Suprapubic skin (tissue), 4 donors: ENCODE measurements around the gene DNAJC1. TPM values are rescaled to one million over a fixed set of nuclear protein-coding genes. Genes with fewer than 3 reads are reported as not detected.

Source experiments
- DNase-seq, 2 donors: peaks; one replicate each; pipeline ENCODE4 v3.0.0-alpha.2; 2019; ENCODE audit warnings: low spot score in 2 of 2
- H3K27ac ChIP-seq: fragments of 200-600 bp; sonication (generic); one replicate; pipeline ENCODE4 v1.5.1; 2019
- H3K27me3 ChIP-seq: fragments of 200-600 bp; sonication (generic); one replicate; pipeline ENCODE4 v1.5.1; 2019
- H3K36me3 ChIP-seq: fragments of 200-600 bp; sonication (generic); one replicate; pipeline ENCODE4 v1.5.1; 2019
- H3K4me1 ChIP-seq: fragments of 200-600 bp; sonication (generic); one replicate; pipeline ENCODE4 v1.5.1; 2019
- H3K4me3 ChIP-seq: fragments of 200-600 bp; sonication (generic); one replicate; pipeline ENCODE4 v1.5.1; 2019; ENCODE audit warnings: mild to moderate bottlenecking
- H3K9me3 ChIP-seq: fragments of 200-600 bp; sonication (generic); one replicate; pipeline ENCODE4 v1.5.1; 2019
- CTCF ChIP-seq, 2 donors: fragments of 200-600 bp in 1 of 2; fragments of 450-650 bp in 1 of 2; sonication (generic) in 1 of 2; IDR thresholded peaks; one replicate each; pipeline ENCODE4 v1.5.1; 2016 to 2019; ENCODE audit warnings: antibody characterized with exemption in 2 of 2, mild to moderate bottlenecking in 1 of 2, moderate library complexity in 1 of 2
- EP300 ChIP-seq: sonication (generic); formaldehyde crosslinking; IDR thresholded peaks from one replicate; pipeline ENCODE4 v1.6.1; 2017; ENCODE audit warnings: antibody characterized with exemption
- POLR2A ChIP-seq, 2 donors: fragments of 450-650 bp; IDR thresholded peaks; one replicate each; pipeline ENCODE4 v1.6.1; 2017; ENCODE audit warnings: antibody characterized with exemption in 2 of 2, mild to moderate bottlenecking in 2 of 2, moderate library complexity in 2 of 2
- POLR2AphosphoS5 ChIP-seq, 3 donors: sonication (generic); formaldehyde crosslinking; IDR thresholded peaks; one replicate each; pipeline ENCODE4 v1.6.1; 2017; ENCODE audit warnings: antibody characterized with exemption in 3 of 3
- WGBS: methylation state at CpG from one replicate; pipeline ENCODE4 v1.1.5; 2018; 5-methylcytosine and 5-hydroxymethylcytosine counted together
- total RNA-seq, 4 donors: library from RNA; depleted of rRNA; stranded (reverse); fragments of >200 nt; gene quantifications; one replicate each; pipeline ENCODE4 v1.1.0, GENCODE V29; 2016

Gene DNAJC1
- total RNA-seq, 4 donors from 2014 or later = 30.6 to 70.0 (median 61.0) TPM

- no peak for DNase-seq
- H3K4me3 ChIP-seq = no peak overlapping the region
- H3K9me3 ChIP-seq = no peaks in the 10 kb centered on the region
- H3K4me1 ChIP-seq = no peaks in the 10 kb centered on the region
- no peaks in the 10 kb centered on the region for H3K27me3 ChIP-seq
- H3K36me3 ChIP-seq = peaks cover 6% of the 10 kb centered on the region
- H3K27ac ChIP-seq = no peak overlapping the region
- WGBS = 78% methylated on average over 2 of the region's 2 CpGs
- TF ChIP-seq POLR2A (IDR thresholded peaks at IDR 0.05) = no peak
These were observed 188.7 kb downstream of the DNAJC1 start for GRCh38 chr10:21814866-21815265.

DNA sequence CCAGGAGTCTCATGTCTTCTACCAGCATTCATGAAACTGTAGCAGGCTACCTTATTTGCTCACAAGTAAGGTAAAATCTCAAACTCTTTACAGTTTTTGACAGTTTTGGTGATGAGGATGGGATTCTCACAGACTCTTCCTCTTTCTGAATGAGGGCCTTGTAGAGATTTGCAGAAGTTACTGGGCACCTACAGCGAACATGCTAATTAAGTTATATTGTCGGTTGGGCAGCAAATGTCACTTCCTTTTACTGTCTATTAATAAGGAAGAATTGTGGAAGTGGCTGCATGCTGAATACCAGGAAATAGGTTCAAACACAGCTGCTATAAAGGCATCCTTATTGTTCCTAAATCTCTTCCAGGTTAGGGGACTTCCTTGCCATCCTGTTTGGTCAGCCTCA is 189.6 kb downstream of the DNAJC1 start:
- no peak for TF ChIP-seq POLR2AphosphoS5 (IDR thresholded peaks at IDR 0.05)
- no peaks in the 10 kb centered on the region for H3K27me3 ChIP-seq

DNA sequence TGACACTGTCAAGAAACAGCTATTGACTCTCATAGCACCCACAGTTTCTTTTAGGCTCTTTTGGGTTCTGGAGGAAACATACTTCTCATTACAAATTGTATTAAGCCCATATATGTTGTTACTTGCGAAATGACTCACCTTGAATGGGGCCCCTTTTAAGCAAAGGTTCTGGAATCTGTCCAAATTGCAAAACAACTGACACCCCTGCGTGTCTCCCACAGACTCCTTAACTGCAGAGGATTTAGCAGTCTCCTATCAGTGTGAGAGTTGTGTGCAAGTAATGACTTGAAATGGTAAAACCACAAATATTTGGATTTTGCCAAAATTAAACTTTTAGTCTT is 192.3 kb downstream of the DNAJC1 start:
- H3K4me1 ChIP-seq = no peaks in the 10 kb centered on the region
- WGBS = 80% methylated on average over 2 of the region's 2 CpGs

More for the DNA sequence above, 189.6 kb downstream of the DNAJC1 start:
- no peaks in the 10 kb centered on the region for H3K9me3 ChIP-seq
- peaks cover 6% of the 10 kb centered on the region for H3K36me3 ChIP-seq
- no peak overlapping the region for H3K27ac ChIP-seq
- WGBS = 82% methylated on average over 2 of the region's 2 CpGs
- no peak overlapping the region for H3K4me3 ChIP-seq
- no peaks in the 10 kb centered on the region for H3K4me1 ChIP-seq
- DNase-seq = no peak

GRCh38 chr10:21810582-21811244 is 192.8 kb downstream of the DNAJC1 start:
- H3K36me3 ChIP-seq = peaks cover 6% of the 10 kb centered on the region
- TF ChIP-seq CTCF (IDR thresholded peaks at IDR 0.05) (no peak), POLR2A (IDR thresholded peaks at IDR 0.05) (no peak), EP300 (no peak), POLR2AphosphoS5 (IDR thresholded peaks at IDR 0.05) (no peak)
- no peak for DNase-seq
- H3K4me3 ChIP-seq = no peak overlapping the region
- H3K4me1 ChIP-seq = no peaks in the 10 kb centered on the region
- whole genome bisulfite sequencing = 84% methylated on average over 7 of the region's 7 CpGs
- no peak overlapping the region for H3K27ac ChIP-seq
- no peaks in the 10 kb centered on the region for H3K27me3 ChIP-seq
- no peaks in the 10 kb centered on the region for H3K9me3 ChIP-seq

More for the DNA sequence above, 192.3 kb downstream of the DNAJC1 start:
- Histone ChIP-seq H3K4me3 (no peak overlapping the region), H3K27me3 (no peaks in the 10 kb centered on the region), H3K36me3 (peaks cover 6% of the 10 kb centered on the region), H3K27ac (no peak overlapping the region), H3K9me3 (no peaks in the 10 kb centered on the region)
- TF ChIP-seq POLR2AphosphoS5 (IDR thresholded peaks at IDR 0.05) = no peak
- no peak for TF ChIP-seq CTCF (IDR thresholded peaks at IDR 0.05)
- no peak for TF ChIP-seq POLR2A (IDR thresholded peaks at IDR 0.05)
- no peak for TF ChIP-seq EP300
- no peak for DNase-seq

GRCh38 chr10:21808550-21808949 is 195.0 kb downstream of the DNAJC1 start:
- Histone ChIP-seq H3K27ac (no peak overlapping the region), H3K4me3 (no peak overlapping the region), H3K9me3 (no peaks in the 10 kb centered on the region), H3K36me3 (no peaks in the 10 kb centered on the region), H3K27me3 (no peaks in the 10 kb centered on the region), H3K4me1 (no peaks in the 10 kb centered on the region)
- TF ChIP-seq EP300 (no peak), POLR2A (IDR thresholded peaks at IDR 0.05) (no peak), CTCF (IDR thresholded peaks at IDR 0.05) (no peak), POLR2AphosphoS5 (IDR thresholded peaks at IDR 0.05) (no peak)
- no peak for DNase-seq
- WGBS = 75% methylated on average over 3 of the region's 3 CpGs

DNA sequence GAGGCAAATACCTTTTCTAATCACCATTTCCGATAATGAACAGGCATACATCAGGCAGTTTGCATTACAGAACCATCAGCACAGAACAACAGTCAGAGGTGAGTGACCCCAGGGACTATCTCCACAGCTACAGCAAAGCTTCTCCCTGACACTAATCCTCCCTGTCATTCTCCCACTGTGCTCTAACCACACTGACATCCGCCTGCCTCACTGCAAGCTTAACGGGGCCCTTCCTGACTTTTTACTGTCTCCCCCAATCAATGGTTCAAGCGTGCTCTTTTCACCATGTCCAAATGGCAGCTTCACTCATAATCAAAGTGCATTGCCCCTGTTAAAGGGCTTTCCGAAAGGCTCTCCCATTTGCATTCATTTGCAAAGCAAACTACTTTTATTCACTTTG is 196.3 kb downstream of the DNAJC1 start:
- WGBS = 87% methylated on average over 5 of the region's 5 CpGs
- H3K4me1 ChIP-seq = no peaks in the 10 kb centered on the region
- H3K27me3 ChIP-seq = no peaks in the 10 kb centered on the region
- H3K36me3 ChIP-seq = no peaks in the 10 kb centered on the region
- H3K9me3 ChIP-seq = no peaks in the 10 kb centered on the region
- H3K27ac ChIP-seq = no peak overlapping the region
- no peak for DNase-seq
- no peak overlapping the region for H3K4me3 ChIP-seq
- TF ChIP-seq EP300 = no peak
- TF ChIP-seq POLR2AphosphoS5 (IDR thresholded peaks at IDR 0.05) = no peak
- no peak for TF ChIP-seq CTCF (IDR thresholded peaks at IDR 0.05)
- TF ChIP-seq POLR2A (IDR thresholded peaks at IDR 0.05) = no peak
